OCI-LY3 (cell line): Measurements from ENCODE around the gene HELZ.

Experiments
- H2AFZ ChIP-seq: fragments of 200-600, 300-600 bp; shearing (Covaris generic); 2 replicates; pipeline ENCODE4 v1.6.0; 2014; ENCODE audit warnings: antibody characterized with exemption, low read depth, low read length
- H3K27ac ChIP-seq: fragments of 200-600, 300-600 bp; sonication (generic); 2 replicates; pipeline ENCODE4 v1.5.1; 2014; ENCODE audit warnings: mild to moderate bottlenecking, low read length, moderate library complexity, mixed read lengths
- H3K27me3 ChIP-seq: fragments of 200-600, 300-600 bp; sonication (generic); 2 replicates; pipeline ENCODE4 v1.6.1; 2014; ENCODE audit warnings: low read depth, low read length, mixed read lengths
- H3K36me3 ChIP-seq: fragments of 200-600, 300-600 bp; sonication (generic); replicated peaks from 2 replicates; pipeline ENCODE3; 2014; ENCODE audit warnings: low read depth, low read length, mixed read lengths
- H3K4me1 ChIP-seq: fragments of 300-600, 200-600 bp; sonication (generic); 2 replicates; pipeline ENCODE4 v1.6.1; 2014; ENCODE audit warnings: low read length, mixed read lengths
- H3K4me2 ChIP-seq: fragments of 200-600, 300-600 bp; sonication (generic); 2 replicates; pipeline ENCODE4 v1.6.1; 2014; ENCODE audit warnings: low read length, mixed read lengths
- H3K4me3 ChIP-seq: fragments of 300-600, 200-600 bp; sonication (generic); 2 replicates; pipeline ENCODE4 v1.5.1; 2014; ENCODE audit warnings: antibody characterized with exemption, mild to moderate bottlenecking, low read length, moderate library complexity
- H3K79me2 ChIP-seq: fragments of 300-600, 200-600 bp; shearing (Covaris generic); 2 replicates; pipeline ENCODE4 v1.6.1; 2014; ENCODE audit warnings: mild to moderate bottlenecking, low read length, mixed read lengths
- H3K9ac ChIP-seq: fragments of 300-600, 200-600 bp; shearing (Covaris generic); 2 replicates; pipeline ENCODE4 v1.6.0; 2014; ENCODE audit warnings: mild to moderate bottlenecking, low read length, moderate library complexity
- H3K9me3 ChIP-seq: fragments of 200-600, 300-600 bp; shearing (Covaris generic); 2 replicates; pipeline ENCODE4 v1.6.1; 2014; ENCODE audit warnings: low read length, mixed read lengths; ENCODE audit not compliant: insufficient read depth
- H4K20me1 ChIP-seq: fragments of 200-600, 300-600 bp; sonication (generic); 2 replicates; pipeline ENCODE4 v1.6.1; 2016; ENCODE audit warnings: low read length, mixed read lengths; ENCODE audit not compliant: insufficient read depth
- CTCF ChIP-seq: fragments of 200-600, 300-600 bp; sonication (generic); IDR thresholded peaks from 2 replicates; pipeline ENCODE4 v1.5.1; 2014; ENCODE audit warnings: antibody characterized with exemption, low read length, low read depth
- EZH2phosphoT487 ChIP-seq: fragments of 200-600 bp; shearing (Covaris generic); IDR thresholded peaks from 2 replicates; pipeline ENCODE4 v1.6.1; 2018; ENCODE audit warnings: antibody characterized with exemption, mixed run types, low read depth

HELZ gene

GRCh38 chr17:67139784-67140665 lies 105.0 kb downstream of the HELZ start:
- Histone ChIP-seq H3K9me3 (no peaks in the 10 kb centered on the region), H2AFZ (no peak overlapping the region), H3K27me3 (no peaks in the 10 kb centered on the region), H3K27ac (no peak overlapping the region), H3K4me1 (no peaks in the 10 kb centered on the region), H3K4me3 (no peak overlapping the region), H3K9ac (no peak overlapping the region), H3K4me2 (no peak overlapping the region), H3K79me2 (no peaks in the 10 kb centered on the region), H3K36me3 (peaks cover 21% of the 10 kb centered on the region), H4K20me1 (0 out of 2 replicates have a peak, but pooled peaks cover 9% of the 10 kb centered on the region)
- TF ChIP-seq EZH2phosphoT487 (no peak), CTCF (no peak)

GRCh38 chr17:67139289-67139688 lies 105.7 kb downstream of the HELZ start:
- TF ChIP-seq CTCF (no peak), EZH2phosphoT487 (no peak)
- H3K9me3 ChIP-seq, result no peaks in the 10 kb centered on the region
- H3K4me3 ChIP-seq, result no peak overlapping the region
- H3K79me2 ChIP-seq, result no peaks in the 10 kb centered on the region
- 0 out of 2 replicates have a peak, but pooled peaks cover 9% of the 10 kb centered on the region for H4K20me1 ChIP-seq
- peaks cover 19% of the 10 kb centered on the region for H3K36me3 ChIP-seq
- no peak overlapping the region for H3K4me2 ChIP-seq
- no peaks in the 10 kb centered on the region for H3K27me3 ChIP-seq
- no peak overlapping the region for H3K9ac ChIP-seq
- no peak overlapping the region for H2AFZ ChIP-seq
- no peaks in the 10 kb centered on the region for H3K4me1 ChIP-seq
- H3K27ac ChIP-seq, result no peak overlapping the region

GRCh38 chr17:67138392-67138791 lies 106.6 kb downstream of the HELZ start:
- H3K4me2 ChIP-seq, result no peak overlapping the region
- H3K9me3 ChIP-seq, result no peaks in the 10 kb centered on the region
- H3K27me3 ChIP-seq, result no peaks in the 10 kb centered on the region
- H4K20me1 ChIP-seq, result 0 out of 2 replicates have a peak, but pooled peaks cover 9% of the 10 kb centered on the region
- H3K27ac ChIP-seq, result no peak overlapping the region
- no peak overlapping the region for H3K9ac ChIP-seq
- no peaks in the 10 kb centered on the region for H3K79me2 ChIP-seq
- H2AFZ ChIP-seq, result no peak overlapping the region
- no peak overlapping the region for H3K4me3 ChIP-seq
- TF ChIP-seq CTCF (no peak), EZH2phosphoT487 (no peak)
- no peaks in the 10 kb centered on the region for H3K4me1 ChIP-seq
- H3K36me3 ChIP-seq, result peaks cover 16% of the 10 kb centered on the region

GRCh38 chr17:67137860-67138259 lies 107.1 kb downstream of the HELZ start:
- Histone ChIP-seq H3K4me3 (no peak overlapping the region), H3K4me1 (no peaks in the 10 kb centered on the region), H3K79me2 (no peaks in the 10 kb centered on the region), H3K27me3 (no peaks in the 10 kb centered on the region), H3K9ac (no peak overlapping the region), H3K36me3 (peaks cover 16% of the 10 kb centered on the region), H3K4me2 (no peak overlapping the region), H3K27ac (no peak overlapping the region), H4K20me1 (0 out of 2 replicates have a peak, but pooled peaks cover 9% of the 10 kb centered on the region), H2AFZ (no peak overlapping the region), H3K9me3 (no peaks in the 10 kb centered on the region)
- TF ChIP-seq CTCF (no peak), EZH2phosphoT487 (no peak)
